ENCODE data around the gene TEDC2.

TEDC2 gene

GRCh38 chr16:2481676-2482075, 21.8 kb downstream of the TEDC2 start:
- Histone ChIP-seq H3K4me1 (ENCODE audit: low read length) (no peaks in the 10 kb centered on the region), H3K4me2 (ENCODE audit: low read depth, low read length) (no peak overlapping the region), H3K9me2 (replicated peaks; ENCODE audit: insufficient read depth, low read length) (no peaks in the 10 kb centered on the region), H2AFZ (ENCODE audit: low read length) (no peak overlapping the region), H3K9me3 (replicated peaks; ENCODE audit: insufficient read depth, low read length) (no peaks in the 10 kb centered on the region), H3K27me3 (replicated peaks; ENCODE audit: insufficient read depth, low read length) (no peaks in the 10 kb centered on the region), H4K20me1 (ENCODE audit: insufficient read depth, low read length) (no peaks in the 10 kb centered on the region), H3K4me3 (ENCODE audit: low read length) (no peak overlapping the region), H3K27ac (ENCODE audit: low read length) (no peak overlapping the region), H3K79me2 (ENCODE audit: low read length) (peaks cover 16% of the 10 kb centered on the region; the same call in 1 of the 2 replicates), H3K9ac (ENCODE audit: low read length) (no peak overlapping the region), H3F3A (ENCODE audit: insufficient read depth, low read length) (no peaks in the 10 kb centered on the region), H3K36me3 (replicated peaks; ENCODE audit: insufficient read depth, low read length) (no peaks in the 10 kb centered on the region)
- no peak for TF ChIP-seq CTCF (IDR thresholded peaks at IDR 0.05; ENCODE audit: low read length)
- TF ChIP-seq EZH2 (optimal IDR thresholded peaks at IDR 0.05; ENCODE audit: low read depth, low read length): no peak
- no peak for TF ChIP-seq EZH2phosphoT487 (IDR thresholded peaks at IDR 0.05; ENCODE audit: low read length)
- no peak for DNase-seq

- Histone ChIP-seq H3K27me3 (replicated peaks; ENCODE audit: insufficient read depth, low read length) (no peaks in the 10 kb centered on the region), H3K36me3 (replicated peaks; ENCODE audit: insufficient read depth, low read length) (no peaks in the 10 kb centered on the region), H2AFZ (ENCODE audit: low read length) (no peak overlapping the region), H3F3A (ENCODE audit: insufficient read depth, low read length) (no peaks in the 10 kb centered on the region), H3K27ac (ENCODE audit: low read length) (no peak overlapping the region), H3K4me1 (ENCODE audit: low read length) (no peaks in the 10 kb centered on the region), H3K4me3 (ENCODE audit: low read length) (no peak overlapping the region), H3K79me2 (ENCODE audit: low read length) (peaks cover 13% of the 10 kb centered on the region; the same call in 1 of the 2 replicates), H3K4me2 (ENCODE audit: low read depth, low read length) (no peak overlapping the region), H3K9ac (ENCODE audit: low read length) (no peak overlapping the region), H3K9me2 (replicated peaks; ENCODE audit: insufficient read depth, low read length) (no peaks in the 10 kb centered on the region), H4K20me1 (ENCODE audit: insufficient read depth, low read length) (no peaks in the 10 kb centered on the region), H3K9me3 (replicated peaks; ENCODE audit: insufficient read depth, low read length) (no peaks in the 10 kb centered on the region)
- DNase-seq: no peak
- no peak for TF ChIP-seq EZH2 (optimal IDR thresholded peaks at IDR 0.05; ENCODE audit: low read depth, low read length)
- TF ChIP-seq EZH2phosphoT487 (IDR thresholded peaks at IDR 0.05; ENCODE audit: low read length): no peak
- no peak for TF ChIP-seq CTCF (IDR thresholded peaks at IDR 0.05; ENCODE audit: low read length)
These were observed 22.3 kb downstream of the TEDC2 start for GRCh38 chr16:2482249-2482648.

GRCh38 chr16:2482708-2483534, 23.0 kb downstream of the TEDC2 start:
- Histone ChIP-seq H3K9me3 (replicated peaks; ENCODE audit: insufficient read depth, low read length) (no peaks in the 10 kb centered on the region), H2AFZ (ENCODE audit: low read length) (no peak overlapping the region), H3K4me3 (ENCODE audit: low read length) (no peak overlapping the region), H3K9ac (ENCODE audit: low read length) (no peak overlapping the region), H3F3A (ENCODE audit: insufficient read depth, low read length) (no peaks in the 10 kb centered on the region), H4K20me1 (ENCODE audit: insufficient read depth, low read length) (no peaks in the 10 kb centered on the region), H3K79me2 (ENCODE audit: low read length) (peaks cover 7% of the 10 kb centered on the region; the same call in 1 of the 2 replicates), H3K36me3 (replicated peaks; ENCODE audit: insufficient read depth, low read length) (no peaks in the 10 kb centered on the region), H3K27ac (ENCODE audit: low read length) (no peak overlapping the region), H3K9me2 (replicated peaks; ENCODE audit: insufficient read depth, low read length) (no peaks in the 10 kb centered on the region), H3K4me2 (ENCODE audit: low read depth, low read length) (no peak overlapping the region), H3K27me3 (replicated peaks; ENCODE audit: insufficient read depth, low read length) (no peaks in the 10 kb centered on the region), H3K4me1 (ENCODE audit: low read length) (no peaks in the 10 kb centered on the region)
- TF ChIP-seq EZH2 (optimal IDR thresholded peaks at IDR 0.05; ENCODE audit: low read depth, low read length) (no peak), EZH2phosphoT487 (IDR thresholded peaks at IDR 0.05; ENCODE audit: low read length) (no peak), CTCF (IDR thresholded peaks at IDR 0.05; ENCODE audit: low read length) (no peak)
- no peak for DNase-seq
